ENCODE results near the gene HACD1.
A peak's percentile ranks its signal among the peaks of the same experiment; 100 is the strongest.

HACD1 gene

DNA sequence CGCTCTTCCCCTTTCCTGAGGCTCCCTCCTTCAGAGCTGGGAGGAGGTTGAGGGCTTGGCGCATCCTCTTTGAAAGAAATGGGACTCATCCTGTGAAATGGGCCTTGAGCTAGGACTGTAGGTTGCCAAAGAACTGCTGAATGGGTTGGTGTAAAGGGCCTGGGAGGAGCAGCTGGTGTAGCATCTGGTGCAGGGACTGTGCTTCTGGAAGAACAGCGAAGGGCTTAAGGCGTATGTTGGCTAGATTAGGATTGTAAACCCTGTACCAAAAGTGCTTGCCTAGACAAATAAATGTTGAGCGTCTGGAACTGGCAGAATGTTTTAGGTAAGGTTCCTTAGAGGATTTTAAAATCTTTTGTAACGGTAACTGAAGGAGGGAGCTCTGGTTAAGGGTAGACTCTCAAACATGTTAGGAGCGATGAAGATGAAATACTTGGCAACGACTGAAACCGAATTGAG lies 27.3 kb upstream of the HACD1 start:
- peak overlapping the region; percentile 82 for H3K27ac ChIP-seq (ENCODE audit: low read depth, low read length, poor library complexity, severe bottlenecking)
- TF ChIP-seq, protein P1, sequence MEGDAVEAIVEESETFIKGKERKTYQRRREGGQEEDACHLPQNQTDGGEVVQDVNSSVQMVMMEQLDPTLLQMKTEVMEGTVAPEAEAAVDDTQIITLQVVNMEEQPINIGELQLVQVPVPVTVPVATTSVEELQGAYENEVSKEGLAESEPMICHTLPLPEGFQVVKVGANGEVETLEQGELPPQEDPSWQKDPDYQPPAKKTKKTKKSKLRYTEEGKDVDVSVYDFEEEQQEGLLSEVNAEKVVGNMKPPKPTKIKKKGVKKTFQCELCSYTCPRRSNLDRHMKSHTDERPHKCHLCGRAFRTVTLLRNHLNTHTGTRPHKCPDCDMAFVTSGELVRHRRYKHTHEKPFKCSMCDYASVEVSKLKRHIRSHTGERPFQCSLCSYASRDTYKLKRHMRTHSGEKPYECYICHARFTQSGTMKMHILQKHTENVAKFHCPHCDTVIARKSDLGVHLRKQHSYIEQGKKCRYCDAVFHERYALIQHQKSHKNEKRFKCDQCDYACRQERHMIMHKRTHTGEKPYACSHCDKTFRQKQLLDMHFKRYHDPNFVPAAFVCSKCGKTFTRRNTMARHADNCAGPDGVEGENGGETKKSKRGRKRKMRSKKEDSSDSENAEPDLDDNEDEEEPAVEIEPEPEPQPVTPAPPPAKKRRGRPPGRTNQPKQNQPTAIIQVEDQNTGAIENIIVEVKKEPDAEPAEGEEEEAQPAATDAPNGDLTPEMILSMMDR (IDR thresholded peaks at IDR 0.05; ENCODE audit: low read length), result no peak
- no peak for TF ChIP-seq EZH2 (IDR thresholded peaks at IDR 0.05; ENCODE audit: borderline replicate concordance, low read length)
- no peaks in the 10 kb centered on the region; the same call in 1 of the 2 replicates for H3K9me3 ChIP-seq (ENCODE audit: low read length)
- peaks cover 4% of the 10 kb centered on the region; the same call in 1 of the 2 replicates for H3K36me3 ChIP-seq (ENCODE audit: insufficient read depth, low read length)
- peak overlapping the region; percentile 88 for H3K4me2 ChIP-seq (ENCODE audit: low read length)
- H3K79me2 ChIP-seq (ENCODE audit: insufficient read depth, low read length), result peaks cover 63% of the 10 kb centered on the region
- no peaks in the 10 kb centered on the region for H3F3A ChIP-seq (ENCODE audit: insufficient read depth, low read length)
- no peaks in the 10 kb centered on the region for H3K9me2 ChIP-seq (ENCODE audit: low read depth, low read length)
- peak overlapping the region; percentile 93 for H3K9ac ChIP-seq (ENCODE audit: low read length)
- H2AFZ ChIP-seq (ENCODE audit: low read length), result peak overlapping the region; percentile 27; the same call in 1 of the 2 replicates
- peaks cover 36% of the 10 kb centered on the region for H3K4me1 ChIP-seq (ENCODE audit: insufficient read depth, low read length, severe bottlenecking)
- no peaks in the 10 kb centered on the region for H3K27me3 ChIP-seq (ENCODE audit: insufficient read depth, low read length)
- no peaks in the 10 kb centered on the region for H4K20me1 ChIP-seq (ENCODE audit: insufficient read depth, low read length)
- H3K4me3 ChIP-seq (ENCODE audit: low read depth, low read length, poor library complexity, severe bottlenecking), result peak overlapping the region; percentile 97

DNA sequence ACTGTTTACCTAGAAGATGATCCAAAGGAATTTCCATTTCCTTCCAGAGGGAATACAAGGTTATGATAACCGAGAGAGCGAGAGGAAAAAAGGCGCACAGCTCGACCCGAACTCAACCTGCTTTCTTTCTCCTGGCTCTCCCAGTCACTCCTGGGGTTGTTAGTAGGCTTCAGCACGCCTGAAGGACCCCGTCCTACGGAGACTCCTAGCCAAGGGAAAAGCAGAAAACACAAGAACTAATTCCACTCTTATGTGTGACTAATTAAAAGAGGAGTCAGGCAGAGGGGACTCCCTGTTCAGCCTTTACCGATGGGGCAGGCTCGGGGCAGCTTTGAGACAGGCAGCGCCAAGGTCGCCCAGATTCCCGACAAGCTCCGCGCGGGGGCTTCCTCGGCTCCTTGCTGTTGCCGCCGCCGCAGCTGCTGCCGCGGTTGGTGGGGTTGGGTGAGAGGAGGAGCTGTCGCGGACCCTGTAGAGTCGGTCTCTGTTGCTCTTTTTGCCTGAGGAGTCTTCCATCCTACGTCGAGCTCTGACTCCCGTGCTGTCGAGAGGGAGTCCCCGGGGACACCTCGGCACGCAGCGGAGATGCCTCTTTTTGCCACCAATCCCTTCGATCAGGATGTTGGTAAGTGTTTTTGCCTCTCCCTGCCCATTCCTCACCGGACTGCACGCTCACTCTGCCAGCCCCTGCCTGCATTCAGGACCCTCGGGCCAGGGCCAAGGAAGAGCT lies 26.7 kb upstream of the HACD1 start, which contains the start of gene STAM:
STAM (plus strand) TSS at position 397 of the 730 bp plus-strand sequence; CDS start at position 586, 189 bp downstream.
- H3K9me2 ChIP-seq (ENCODE audit: low read depth, low read length), result no peaks in the 10 kb centered on the region
- TF ChIP-seq, protein P1 (IDR thresholded peaks at IDR 0.05; ENCODE audit: low read length), result no peak
- no peak for TF ChIP-seq EZH2 (IDR thresholded peaks at IDR 0.05; ENCODE audit: borderline replicate concordance, low read length)
- H3K27me3 ChIP-seq (ENCODE audit: insufficient read depth, low read length), result no peaks in the 10 kb centered on the region
- H2AFZ ChIP-seq (ENCODE audit: low read length), result peak within 1 kb of the TSS; percentile 27; the same call in 1 of the 2 replicates
- H3K9me3 ChIP-seq (ENCODE audit: low read length), result no peaks in the 10 kb centered on the region; the same call in 1 of the 2 replicates
- H3K4me1 ChIP-seq (ENCODE audit: insufficient read depth, low read length, severe bottlenecking), result peaks cover 36% of the 10 kb centered on the region
- no peaks in the 10 kb centered on the region for H3F3A ChIP-seq (ENCODE audit: insufficient read depth, low read length)
- peak within 1 kb of the TSS; percentile 88 for H3K4me2 ChIP-seq (ENCODE audit: low read length)
- peak within 1 kb of the TSS; percentile 97 for H3K4me3 ChIP-seq (ENCODE audit: low read depth, low read length, poor library complexity, severe bottlenecking)
- H3K27ac ChIP-seq (ENCODE audit: low read depth, low read length, poor library complexity, severe bottlenecking), result peak within 1 kb of the TSS; percentile 82
- H3K9ac ChIP-seq (ENCODE audit: low read length), result peak within 1 kb of the TSS; percentile 93
- H3K36me3 ChIP-seq (ENCODE audit: insufficient read depth, low read length), result peaks cover 2% of the 10 kb centered on the region; the same call in 1 of the 2 replicates
- peaks cover 57% of the 10 kb centered on the region for H3K79me2 ChIP-seq (ENCODE audit: insufficient read depth, low read length)
- H4K20me1 ChIP-seq (ENCODE audit: insufficient read depth, low read length), result no peaks in the 10 kb centered on the region

DNA sequence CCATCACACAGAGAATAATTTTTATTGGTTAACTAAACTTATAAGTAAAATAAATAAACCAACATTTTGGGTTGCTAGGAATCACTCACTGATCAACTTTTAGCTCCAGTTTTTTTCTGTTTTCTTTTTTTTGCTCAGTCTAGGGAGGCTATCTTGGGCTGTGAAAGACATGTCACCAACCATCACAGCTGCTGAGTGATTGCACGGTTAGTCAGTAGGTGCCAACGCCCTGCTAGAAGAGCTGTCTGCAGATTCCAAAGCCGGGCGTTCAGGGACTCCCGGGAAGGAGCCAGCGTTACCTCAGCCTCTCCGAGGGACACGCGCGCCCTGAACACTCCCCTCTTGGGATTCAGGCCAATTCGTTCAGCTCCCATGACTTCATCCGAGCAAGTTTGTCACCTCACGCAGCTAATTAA lies 26.2 kb upstream of the HACD1 start:
- H3K27ac ChIP-seq (ENCODE audit: low read depth, low read length, poor library complexity, severe bottlenecking), result peak overlapping the region; percentile 82
- peaks cover 51% of the 10 kb centered on the region for H3K79me2 ChIP-seq (ENCODE audit: insufficient read depth, low read length)
- H3K4me1 ChIP-seq (ENCODE audit: insufficient read depth, low read length, severe bottlenecking), result peaks cover 36% of the 10 kb centered on the region
- H2AFZ ChIP-seq (ENCODE audit: low read length), result peak overlapping the region; percentile 23; the same call in 1 of the 2 replicates
- peak overlapping the region; percentile 97 for H3K4me3 ChIP-seq (ENCODE audit: low read depth, low read length, poor library complexity, severe bottlenecking)
- H3K9me2 ChIP-seq (ENCODE audit: low read depth, low read length), result no peaks in the 10 kb centered on the region
- no peaks in the 10 kb centered on the region for H3K27me3 ChIP-seq (ENCODE audit: insufficient read depth, low read length)
- no peaks in the 10 kb centered on the region for H3K36me3 ChIP-seq (ENCODE audit: insufficient read depth, low read length)
- peak overlapping the region; percentile 93 for H3K9ac ChIP-seq (ENCODE audit: low read length)
- TF ChIP-seq, protein P1 (IDR thresholded peaks at IDR 0.05; ENCODE audit: low read length), result no peak
- no peak for TF ChIP-seq EZH2 (IDR thresholded peaks at IDR 0.05; ENCODE audit: borderline replicate concordance, low read length)
- H3F3A ChIP-seq (ENCODE audit: insufficient read depth, low read length), result no peaks in the 10 kb centered on the region
- H3K4me2 ChIP-seq (ENCODE audit: low read length), result peak overlapping the region; percentile 88
- no peaks in the 10 kb centered on the region for H4K20me1 ChIP-seq (ENCODE audit: insufficient read depth, low read length)
- H3K9me3 ChIP-seq (ENCODE audit: low read length), result no peaks in the 10 kb centered on the region; the same call in 1 of the 2 replicates

Measured in OCI-LY1 (cell line).